ENCODE measurements around the gene MLH1. TPM values are rescaled to one million over a fixed set of nuclear protein-coding genes. Genes with fewer than 3 reads are reported as not detected.

MLH1 gene
- total and polyA plus RNA-seq, 10 donors: 16.6 to 38.8 (median 30.4) TPM

DNA sequence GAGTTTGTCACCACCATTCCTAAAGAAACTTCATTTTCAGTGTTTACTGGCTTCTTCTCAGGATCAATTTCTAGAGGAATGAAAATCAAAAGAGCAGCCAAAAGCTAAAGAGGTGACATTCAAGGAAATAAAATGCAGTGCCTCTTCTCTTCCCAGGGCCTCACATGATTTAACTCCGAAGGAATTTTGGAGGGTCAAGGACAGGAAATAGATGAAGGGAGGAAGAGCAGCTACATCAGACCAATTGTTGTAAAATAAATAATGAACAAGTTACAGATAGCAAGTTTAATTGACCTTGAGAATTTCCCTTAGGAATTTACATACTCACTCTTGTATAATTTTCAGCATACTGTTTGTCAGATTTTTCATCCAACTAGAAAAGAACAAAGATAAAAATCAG, 103.0 kb downstream of the MLH1 start:
- no peaks in the 10 kb centered on the region for H3K27me3 ChIP-seq (replicated peaks in 1 of 7)
- intact Hi-C loops (cut with DNase I; ENCODE audit: low total_unique reads): no loop called here
- 49 to 76% (median 65%) methylated on average over 1 of the region's 1 CpG for WGBS, 5 donors
- peaks cover 0 to 52% (median 4%) of the 10 kb centered on the region in 6 donors for H3K36me3 ChIP-seq
- TF ChIP-seq POLR2A (IDR thresholded peaks at IDR 0.05) (no peak), POLR2AphosphoS5 (IDR thresholded peaks at IDR 0.05) (peak in 1 of 3 donors; percentile 24)
- no peaks in the 10 kb centered on the region for H3K9me3 ChIP-seq
- DNase-seq: no peak
- peaks cover 0 to 36% (median 12%) of the 10 kb centered on the region in 6 donors for H3K4me1 ChIP-seq
- no peak overlapping the region for H3K4me3 ChIP-seq
- H3K27ac ChIP-seq: peak overlapping the region in 7 of 8 donors; percentile 48 to 81 (median 67)

- peaks cover 0 to 35% (median 12%) of the 10 kb centered on the region in 6 donors for H3K4me1 ChIP-seq
- no peaks in the 10 kb centered on the region for H3K27me3 ChIP-seq (replicated peaks in 1 of 7)
- H3K27ac ChIP-seq: peak overlapping the region in 7 of 8 donors; percentile 28 to 81 (median 66)
- no peak for DNase-seq
- intact Hi-C loops (cut with DNase I; ENCODE audit: low total_unique reads): no loop called here
- 55 to 80% (median 69%) methylated on average over 1 of the region's 1 CpG for WGBS, 5 donors
- no peak overlapping the region for H3K4me3 ChIP-seq
- no peaks in the 10 kb centered on the region for H3K9me3 ChIP-seq
- peaks cover 0 to 49% (median 4%) of the 10 kb centered on the region in 6 donors for H3K36me3 ChIP-seq
- TF ChIP-seq POLR2AphosphoS5 (IDR thresholded peaks at IDR 0.05) (no peak), POLR2A (IDR thresholded peaks at IDR 0.05) (no peak)
- TF ChIP-seq, protein P1, sequence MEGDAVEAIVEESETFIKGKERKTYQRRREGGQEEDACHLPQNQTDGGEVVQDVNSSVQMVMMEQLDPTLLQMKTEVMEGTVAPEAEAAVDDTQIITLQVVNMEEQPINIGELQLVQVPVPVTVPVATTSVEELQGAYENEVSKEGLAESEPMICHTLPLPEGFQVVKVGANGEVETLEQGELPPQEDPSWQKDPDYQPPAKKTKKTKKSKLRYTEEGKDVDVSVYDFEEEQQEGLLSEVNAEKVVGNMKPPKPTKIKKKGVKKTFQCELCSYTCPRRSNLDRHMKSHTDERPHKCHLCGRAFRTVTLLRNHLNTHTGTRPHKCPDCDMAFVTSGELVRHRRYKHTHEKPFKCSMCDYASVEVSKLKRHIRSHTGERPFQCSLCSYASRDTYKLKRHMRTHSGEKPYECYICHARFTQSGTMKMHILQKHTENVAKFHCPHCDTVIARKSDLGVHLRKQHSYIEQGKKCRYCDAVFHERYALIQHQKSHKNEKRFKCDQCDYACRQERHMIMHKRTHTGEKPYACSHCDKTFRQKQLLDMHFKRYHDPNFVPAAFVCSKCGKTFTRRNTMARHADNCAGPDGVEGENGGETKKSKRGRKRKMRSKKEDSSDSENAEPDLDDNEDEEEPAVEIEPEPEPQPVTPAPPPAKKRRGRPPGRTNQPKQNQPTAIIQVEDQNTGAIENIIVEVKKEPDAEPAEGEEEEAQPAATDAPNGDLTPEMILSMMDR (IDR thresholded peaks at IDR 0.05 in 8 of 11, conservative IDR thresholded peaks at IDR 0.05 in 3 of 11): no peak
Measured at GRCh38 chr3:37096975-37097374, 103.7 kb downstream of the MLH1 start.

DNA sequence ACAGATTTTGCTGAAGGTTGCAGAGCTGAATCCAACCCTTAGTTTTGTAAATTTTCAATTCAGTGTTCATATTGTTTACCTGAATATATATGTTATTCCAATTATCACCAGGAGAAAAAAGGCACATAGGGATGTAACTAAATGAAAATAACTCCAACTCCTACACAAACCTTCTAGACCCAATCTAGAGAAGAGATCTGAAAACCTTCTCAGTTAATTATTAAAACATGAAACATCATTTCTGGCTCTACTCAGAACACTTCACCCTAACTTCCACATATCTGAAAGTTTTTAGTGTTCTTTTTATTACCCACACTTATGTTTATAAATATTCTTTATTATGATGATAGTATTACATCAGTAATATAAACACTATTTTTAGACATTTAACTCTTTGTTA, 104.5 kb downstream of the MLH1 start:
- no peak for TF ChIP-seq POLR2A (IDR thresholded peaks at IDR 0.05)
- TF ChIP-seq, protein P1 (IDR thresholded peaks at IDR 0.05 in 8 of 11, conservative IDR thresholded peaks at IDR 0.05 in 3 of 11): no peak
- no peak for TF ChIP-seq POLR2AphosphoS5 (IDR thresholded peaks at IDR 0.05)
- H3K4me1 ChIP-seq: peaks cover 0 to 35% (median 12%) of the 10 kb centered on the region in 6 donors
- H3K9me3 ChIP-seq: no peaks in the 10 kb centered on the region
- H3K4me3 ChIP-seq: no peak overlapping the region
- H3K27me3 ChIP-seq (replicated peaks in 1 of 7): no peaks in the 10 kb centered on the region
- intact Hi-C loops (cut with DNase I; ENCODE audit: low total_unique reads): no loop called here
- peaks cover 0 to 41% (median 4%) of the 10 kb centered on the region in 6 donors for H3K36me3 ChIP-seq
- no peak for DNase-seq
- H3K27ac ChIP-seq: peak overlapping the region; percentile 28 to 81 (median 65)

- no peaks in the 10 kb centered on the region for H3K27me3 ChIP-seq (replicated peaks in 1 of 7)
- intact Hi-C loops (cut with DNase I; ENCODE audit: low total_unique reads): no loop called here
- DNase-seq: no peak
- no peak overlapping the region for H3K4me3 ChIP-seq
- peaks cover 0 to 39% (median 16%) of the 10 kb centered on the region in 6 donors for H3K4me1 ChIP-seq
- WGBS, 5 donors: 85 to 97% (median 92%) methylated on average over 2 of the region's 2 CpGs
- TF ChIP-seq POLR2A (IDR thresholded peaks at IDR 0.05): no peak
- TF ChIP-seq, protein P1 (IDR thresholded peaks at IDR 0.05 in 8 of 11, conservative IDR thresholded peaks at IDR 0.05 in 3 of 11): no peak
- TF ChIP-seq POLR2AphosphoS5 (IDR thresholded peaks at IDR 0.05): no peak
- no peaks in the 10 kb centered on the region for H3K9me3 ChIP-seq
- H3K36me3 ChIP-seq: peaks cover 0 to 30% (median under 1%) of the 10 kb centered on the region in 6 donors
- peak overlapping the region in 1 of 8 donors; percentile 75 for H3K27ac ChIP-seq
Measured at GRCh38 chr3:37098884-37099283, 105.6 kb downstream of the MLH1 start.

Data from spleen (tissue), 11 donors.